Ramos (cell line): ENCODE data around the gene KLF13.

Source experiments
- in situ Hi-C: fragments of 300-500 bp; cut with MboI; formaldehyde crosslinking; loops from one replicate; pipeline ENCODE4 v1.14.3; 2022; ENCODE audit warnings: low sequenced_read_pairs; ENCODE audit not compliant: unreplicated experiment

The KLF13 gene

GRCh38 chr15:31374489-31374888 is 47.9 kb downstream of the KLF13 start:
- in situ Hi-C loops = no loop called here

DNA sequence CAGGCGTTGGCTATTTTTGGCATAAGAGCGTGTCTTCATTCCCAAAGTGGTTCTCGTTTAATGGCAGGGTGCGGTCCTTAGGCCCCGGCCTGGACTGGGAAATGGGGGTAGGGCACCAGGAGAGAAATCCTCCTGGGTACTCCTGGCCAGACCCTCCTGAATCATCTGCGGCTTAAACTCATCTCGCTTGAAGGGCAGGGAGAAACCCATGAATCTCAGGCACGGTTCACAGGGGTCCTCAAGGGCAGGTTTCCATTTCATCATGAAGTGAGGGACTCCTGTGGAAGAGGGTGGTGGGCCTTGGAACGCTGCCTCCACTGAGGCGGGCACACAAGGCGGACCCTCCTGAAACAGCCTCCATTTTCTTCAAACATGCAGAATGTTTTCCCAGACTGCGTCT is 48.4 kb downstream of the KLF13 start:
- in situ Hi-C loops = no loop called here

DNA sequence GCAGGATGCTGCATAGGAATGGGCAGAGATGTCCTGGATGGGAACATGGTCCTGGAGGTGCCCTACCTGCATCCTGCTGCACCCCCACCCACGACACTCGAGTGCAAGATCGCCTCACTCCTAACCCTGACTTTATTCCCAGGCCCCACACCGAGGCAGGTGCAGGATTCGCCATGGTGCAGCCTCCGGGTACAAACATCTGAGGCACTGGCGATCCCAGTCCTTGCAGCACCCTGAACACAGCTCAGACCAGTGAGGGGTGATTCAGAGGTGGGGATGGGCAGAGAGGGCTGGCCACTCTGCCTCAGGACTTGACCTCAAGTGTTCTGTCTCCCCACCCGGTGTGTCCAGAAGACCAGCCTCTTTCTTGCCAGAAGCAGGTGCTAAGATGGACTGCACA is 49.1 kb downstream of the KLF13 start:
- in situ Hi-C loops = no loop called here

GRCh38 chr15:31376511-31376910 is 49.9 kb downstream of the KLF13 start:
- in situ Hi-C loops = no loop called here

- in situ Hi-C loops = no loop called here
Measured at GRCh38 chr15:31377030-31377429, 50.4 kb downstream of the KLF13 start.

- in situ Hi-C loops = no loop called here
Measured at GRCh38 chr15:31378363-31378903, 51.8 kb downstream of the KLF13 start.

DNA sequence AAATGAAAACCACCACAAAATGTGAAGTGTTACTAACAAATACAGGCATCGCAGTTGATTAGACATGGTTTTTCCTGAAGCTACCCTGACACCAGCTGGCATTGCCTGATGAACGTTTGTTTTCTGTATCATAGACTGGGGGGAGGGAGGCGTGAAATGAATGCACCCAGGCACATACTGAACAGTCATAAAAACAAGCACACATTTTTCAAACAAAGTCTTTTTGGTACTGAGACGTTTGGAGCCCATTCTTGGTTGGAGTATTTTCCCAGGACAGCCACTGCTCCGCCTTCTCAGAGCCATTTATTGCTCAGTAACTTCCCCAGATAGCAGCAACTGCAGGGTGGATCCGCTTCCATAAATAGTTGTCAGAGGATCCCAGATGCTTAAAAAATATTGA is 52.4 kb downstream of the KLF13 start:
- in situ Hi-C loops = no loop called here

DNA sequence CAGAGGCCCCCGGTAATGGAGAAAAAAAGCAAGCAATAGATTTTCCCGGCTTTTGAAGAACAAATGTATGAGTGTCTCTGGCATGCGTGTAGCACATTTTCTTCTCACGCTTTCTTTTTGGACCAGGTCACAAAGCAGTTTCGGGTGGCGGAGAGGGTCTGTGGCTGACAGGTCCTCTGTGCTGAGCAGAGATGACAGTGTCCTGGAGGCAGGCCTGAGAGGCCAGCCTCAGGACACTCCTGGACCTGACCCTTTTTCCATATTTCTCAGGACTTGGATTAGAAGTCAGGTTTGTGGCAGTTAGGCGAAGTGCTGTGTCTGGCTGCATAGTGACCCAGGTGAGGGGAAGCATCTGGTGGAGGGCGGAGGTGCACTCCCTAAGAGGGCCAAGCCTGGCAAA is 52.9 kb downstream of the KLF13 start:
- in situ Hi-C loops = no loop called here

DNA sequence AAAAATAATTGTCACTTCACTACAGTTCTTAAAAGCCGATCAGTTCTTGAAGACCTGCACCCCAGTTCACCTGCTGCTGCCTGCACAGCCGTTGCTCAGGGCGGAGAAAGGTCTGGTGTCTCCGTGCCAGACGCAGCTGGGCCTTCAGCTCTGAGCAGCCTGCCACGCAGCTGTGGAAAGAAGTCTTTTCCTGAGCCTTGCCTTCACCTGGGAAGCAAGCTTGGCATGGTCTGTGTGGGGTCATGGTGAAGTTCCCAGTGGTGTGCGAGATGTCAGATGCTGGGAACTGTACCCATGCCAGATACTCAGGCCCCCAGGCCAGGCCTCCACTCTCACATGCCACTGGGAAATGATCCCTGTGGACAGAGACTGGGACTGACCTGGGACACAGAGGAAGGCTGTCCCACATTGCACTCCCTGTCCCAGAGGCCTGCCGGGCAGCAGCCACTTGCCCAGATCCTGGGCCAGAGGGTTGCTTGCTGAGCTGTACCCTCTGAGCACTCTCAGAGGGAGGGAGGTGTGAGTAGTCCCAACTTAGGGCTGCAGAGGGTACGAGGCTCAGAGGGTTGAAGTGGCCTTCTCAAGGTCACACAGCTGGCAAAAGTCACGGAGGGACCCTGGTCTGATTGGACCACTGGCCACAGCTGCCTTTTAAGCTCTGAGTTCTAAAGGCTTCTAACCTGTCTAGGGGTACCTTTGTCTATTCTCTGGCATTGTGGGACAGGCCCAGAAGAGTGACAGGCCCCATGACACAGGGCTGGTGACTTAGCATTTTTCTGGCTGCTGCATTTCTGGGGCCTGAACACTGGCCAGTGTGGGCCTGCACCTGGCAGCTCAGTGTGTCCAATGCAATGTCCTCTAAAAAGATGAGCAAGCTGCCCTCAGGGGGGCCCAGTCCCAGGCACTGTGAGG is 55.4 kb downstream of the KLF13 start:
- in situ Hi-C loops = no loop called here

DNA sequence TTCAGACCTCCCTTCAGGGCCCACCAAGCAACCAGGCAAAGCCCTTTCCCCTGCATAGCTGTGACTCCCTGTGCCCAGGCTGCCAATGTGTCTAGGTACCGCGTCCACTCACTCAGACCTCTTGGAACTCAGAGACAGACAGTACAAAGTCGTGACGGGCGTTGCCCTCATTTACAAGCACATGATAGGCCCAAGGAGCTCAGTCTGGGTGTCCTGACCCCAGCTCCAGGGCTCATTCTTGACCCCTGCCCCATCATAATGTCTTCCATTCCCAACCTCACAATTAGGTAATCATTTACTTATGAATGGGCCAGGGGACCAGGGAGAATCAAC is 56.0 kb downstream of the KLF13 start:
- in situ Hi-C loops = no loop called here

- in situ Hi-C loops = no loop called here
Measured at GRCh38 chr15:31383139-31383538, 56.5 kb downstream of the KLF13 start.

- in situ Hi-C loops = no loop called here
Measured at GRCh38 chr15:31384568-31384967, 57.9 kb downstream of the KLF13 start.

DNA sequence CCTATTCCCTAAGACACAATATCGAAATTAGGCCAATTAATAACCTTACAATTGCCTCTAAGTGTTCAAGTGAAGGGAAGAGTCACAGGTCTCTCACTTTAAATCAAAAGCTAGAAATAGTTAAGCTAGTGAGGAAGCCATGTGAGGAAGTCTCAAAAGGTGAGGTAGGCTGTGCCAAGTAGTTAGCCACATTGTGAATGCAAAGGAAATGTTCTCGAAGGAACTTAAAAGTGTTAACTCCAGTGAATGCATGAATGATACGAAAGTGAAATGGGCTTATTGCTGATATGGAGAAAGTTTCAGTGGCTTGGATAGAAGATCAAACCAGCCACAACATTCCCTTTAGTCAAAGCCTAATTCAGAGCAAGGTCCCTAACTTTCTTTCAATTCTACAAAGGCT is 59.1 kb downstream of the KLF13 start:
- in situ Hi-C loops = loop anchor here (5.0 kb wide), 1 partner anchor 37 kb away; no protein-coding TSS in a partner anchor

DNA sequence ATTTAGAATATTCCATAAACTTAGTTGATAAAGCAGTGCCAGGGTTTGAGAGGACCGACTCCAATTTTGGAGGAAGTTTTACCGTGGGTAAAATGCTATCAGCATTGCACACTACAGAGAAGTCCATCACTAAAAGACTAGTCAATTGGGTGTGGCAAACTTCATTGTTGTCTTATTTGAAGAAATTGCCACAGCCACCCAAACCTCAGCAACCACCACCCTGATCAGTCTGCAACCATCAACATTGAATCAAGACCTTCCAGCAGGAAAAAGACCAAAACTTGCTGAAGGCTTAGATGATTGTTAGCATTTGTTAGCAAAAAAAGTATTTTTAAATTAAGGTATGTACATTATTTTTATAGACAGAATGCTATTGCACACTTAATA is 60.5 kb downstream of the KLF13 start:
- in situ Hi-C loops = loop anchor here (5.0 kb wide), 1 partner anchor 35 kb away; no protein-coding TSS in a partner anchor

- in situ Hi-C loops = loop anchor here (5.0 kb wide), 1 partner anchor 35 kb away; no protein-coding TSS in a partner anchor
Measured at GRCh38 chr15:31387479-31388118, 61.0 kb downstream of the KLF13 start.

- in situ Hi-C loops = loop anchor here (5.0 kb wide), 1 partner anchor 33 kb away; no protein-coding TSS in a partner anchor
Measured at GRCh38 chr15:31389576-31389975, 62.9 kb downstream of the KLF13 start.

- in situ Hi-C loops = no loop called here
Measured at GRCh38 chr15:31390029-31390428, 63.4 kb downstream of the KLF13 start.

GRCh38 chr15:31390777-31391486 is 64.3 kb downstream of the KLF13 start:
- in situ Hi-C loops = no loop called here

GRCh38 chr15:31391687-31392671 is 65.3 kb downstream of the KLF13 start:
- in situ Hi-C loops = no loop called here
